HL-60 (cell line): ENCODE results near the gene PBX1.

Source experiments
- DNase-seq, 2 experiments: peaks; one replicate each; pipeline ENCODE4 v3.0.0-alpha.2; 2010 to 2020; ENCODE audit warnings: low read depth in 1 of 2, low spot score in 1 of 2
- H3K27ac ChIP-seq: fragments of 250-450 bp; sonication (Bioruptor Pico); replicated peaks from 2 replicates; pipeline ENCODE4 v1.5.1; 2020; ENCODE audit warnings: mild to moderate bottlenecking, moderate library complexity
- H3K27me3 ChIP-seq: fragments of 250-450 bp; sonication (Bioruptor Pico); 2 replicates; pipeline ENCODE4 v1.5.1; 2021; ENCODE audit warnings: mild to moderate bottlenecking, moderate library complexity; ENCODE audit not compliant: insufficient read depth, poor library complexity, severe bottlenecking
- H3K4me3 ChIP-seq: replicated peaks from 2 replicates; pipeline ENCODE4 v1.5.1; 2011; ENCODE audit warnings: mild to moderate bottlenecking, control low read depth, low read length; ENCODE audit not compliant: insufficient read depth
- GABPA ChIP-seq: IDR thresholded peaks from 2 replicates; pipeline ENCODE4 v1.6.1; 2012; ENCODE audit warnings: low read depth
- POLR2AphosphoS5 ChIP-seq: IDR thresholded peaks from 2 replicates; pipeline ENCODE4 v1.6.1; 2012; ENCODE audit warnings: low read depth
- SPI1 ChIP-seq: IDR thresholded peaks from 2 replicates; pipeline ENCODE4 v1.6.1; 2012; ENCODE audit warnings: low read depth, mild to moderate bottlenecking, borderline replicate concordance
- TF ChIP-seq, protein P1 (sequence below): IDR thresholded peaks from 2 replicates; pipeline ENCODE4 v1.6.1; 2012; ENCODE audit warnings: low read depth; ENCODE audit not compliant: insufficient replicate concordance
- TF ChIP-seq, protein P2 (sequence below): IDR thresholded peaks from one replicate; pipeline ENCODE4 v1.5.1; 2011; ENCODE audit warnings: low read length, control low read depth, inconsistent platforms; ENCODE audit not compliant: insufficient read depth

PBX1 gene

DNA sequence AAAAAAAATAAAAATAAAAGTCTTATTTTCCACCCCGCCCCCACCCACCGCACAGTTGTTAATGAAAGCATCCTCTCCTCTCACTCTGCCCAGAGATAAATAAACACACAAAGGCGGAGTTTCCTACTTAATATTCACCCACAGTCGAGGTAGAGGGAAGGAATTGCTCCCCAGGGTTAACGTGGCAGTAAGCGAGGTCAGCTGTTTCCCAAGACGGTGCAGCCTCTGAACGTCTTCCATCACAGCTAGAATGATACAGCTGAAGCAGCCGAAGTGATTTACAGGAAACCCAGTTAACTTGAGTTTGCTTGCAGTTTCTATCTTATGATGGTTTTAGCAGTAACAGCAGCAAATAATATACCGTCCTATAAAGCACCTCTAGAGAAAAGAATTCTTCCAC, 283.9 kb downstream of the PBX1 start:
- Histone ChIP-seq H3K27me3 (no peaks in the 10 kb centered on the region), H3K4me3 (no peak overlapping the region), H3K27ac (no peak overlapping the region)
- TF ChIP-seq, protein P1, sequence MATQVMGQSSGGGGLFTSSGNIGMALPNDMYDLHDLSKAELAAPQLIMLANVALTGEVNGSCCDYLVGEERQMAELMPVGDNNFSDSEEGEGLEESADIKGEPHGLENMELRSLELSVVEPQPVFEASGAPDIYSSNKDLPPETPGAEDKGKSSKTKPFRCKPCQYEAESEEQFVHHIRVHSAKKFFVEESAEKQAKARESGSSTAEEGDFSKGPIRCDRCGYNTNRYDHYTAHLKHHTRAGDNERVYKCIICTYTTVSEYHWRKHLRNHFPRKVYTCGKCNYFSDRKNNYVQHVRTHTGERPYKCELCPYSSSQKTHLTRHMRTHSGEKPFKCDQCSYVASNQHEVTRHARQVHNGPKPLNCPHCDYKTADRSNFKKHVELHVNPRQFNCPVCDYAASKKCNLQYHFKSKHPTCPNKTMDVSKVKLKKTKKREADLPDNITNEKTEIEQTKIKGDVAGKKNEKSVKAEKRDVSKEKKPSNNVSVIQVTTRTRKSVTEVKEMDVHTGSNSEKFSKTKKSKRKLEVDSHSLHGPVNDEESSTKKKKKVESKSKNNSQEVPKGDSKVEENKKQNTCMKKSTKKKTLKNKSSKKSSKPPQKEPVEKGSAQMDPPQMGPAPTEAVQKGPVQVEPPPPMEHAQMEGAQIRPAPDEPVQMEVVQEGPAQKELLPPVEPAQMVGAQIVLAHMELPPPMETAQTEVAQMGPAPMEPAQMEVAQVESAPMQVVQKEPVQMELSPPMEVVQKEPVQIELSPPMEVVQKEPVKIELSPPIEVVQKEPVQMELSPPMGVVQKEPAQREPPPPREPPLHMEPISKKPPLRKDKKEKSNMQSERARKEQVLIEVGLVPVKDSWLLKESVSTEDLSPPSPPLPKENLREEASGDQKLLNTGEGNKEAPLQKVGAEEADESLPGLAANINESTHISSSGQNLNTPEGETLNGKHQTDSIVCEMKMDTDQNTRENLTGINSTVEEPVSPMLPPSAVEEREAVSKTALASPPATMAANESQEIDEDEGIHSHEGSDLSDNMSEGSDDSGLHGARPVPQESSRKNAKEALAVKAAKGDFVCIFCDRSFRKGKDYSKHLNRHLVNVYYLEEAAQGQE, result no peak
- TF ChIP-seq GABPA, result no peak
- TF ChIP-seq SPI1, result no peak
- no peak for TF ChIP-seq POLR2AphosphoS5
- TF ChIP-seq, protein P2, sequence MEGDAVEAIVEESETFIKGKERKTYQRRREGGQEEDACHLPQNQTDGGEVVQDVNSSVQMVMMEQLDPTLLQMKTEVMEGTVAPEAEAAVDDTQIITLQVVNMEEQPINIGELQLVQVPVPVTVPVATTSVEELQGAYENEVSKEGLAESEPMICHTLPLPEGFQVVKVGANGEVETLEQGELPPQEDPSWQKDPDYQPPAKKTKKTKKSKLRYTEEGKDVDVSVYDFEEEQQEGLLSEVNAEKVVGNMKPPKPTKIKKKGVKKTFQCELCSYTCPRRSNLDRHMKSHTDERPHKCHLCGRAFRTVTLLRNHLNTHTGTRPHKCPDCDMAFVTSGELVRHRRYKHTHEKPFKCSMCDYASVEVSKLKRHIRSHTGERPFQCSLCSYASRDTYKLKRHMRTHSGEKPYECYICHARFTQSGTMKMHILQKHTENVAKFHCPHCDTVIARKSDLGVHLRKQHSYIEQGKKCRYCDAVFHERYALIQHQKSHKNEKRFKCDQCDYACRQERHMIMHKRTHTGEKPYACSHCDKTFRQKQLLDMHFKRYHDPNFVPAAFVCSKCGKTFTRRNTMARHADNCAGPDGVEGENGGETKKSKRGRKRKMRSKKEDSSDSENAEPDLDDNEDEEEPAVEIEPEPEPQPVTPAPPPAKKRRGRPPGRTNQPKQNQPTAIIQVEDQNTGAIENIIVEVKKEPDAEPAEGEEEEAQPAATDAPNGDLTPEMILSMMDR, result no peak
- DNase-seq, result no peak

DNA sequence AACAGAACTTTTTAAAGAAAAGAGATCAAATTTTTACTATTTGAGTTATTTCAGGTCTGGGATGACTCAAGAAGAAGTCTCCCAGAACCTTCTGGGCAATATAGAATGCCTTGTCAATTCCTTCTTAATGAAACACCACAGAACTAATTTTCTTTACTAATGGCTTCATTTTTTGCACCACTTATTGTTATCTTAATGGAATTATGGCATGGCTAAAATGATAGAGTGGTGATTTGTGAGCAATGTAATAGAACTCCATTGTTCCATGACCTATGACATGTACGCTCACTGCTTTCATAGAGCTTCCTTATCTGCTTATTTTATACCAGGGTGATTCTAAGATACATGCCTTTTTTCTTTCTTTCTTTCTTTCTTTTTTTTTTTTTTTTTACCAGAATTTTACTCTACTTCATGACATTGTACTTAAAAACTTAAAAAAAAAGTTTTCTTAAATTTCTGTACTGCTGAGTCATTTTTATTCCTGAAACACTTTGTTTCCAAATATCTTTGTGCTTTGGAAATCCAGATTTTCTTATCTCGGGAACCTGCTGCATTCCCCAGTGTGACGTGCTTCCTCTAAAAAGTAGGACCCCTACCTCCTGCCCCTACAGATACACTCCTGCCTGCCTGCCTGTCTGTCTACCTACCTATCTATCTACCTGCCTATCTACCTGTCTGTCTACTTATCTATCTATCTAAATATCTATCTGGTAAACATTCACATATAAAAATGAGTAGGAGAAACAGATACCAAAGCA, 284.9 kb downstream of the PBX1 start:
- TF ChIP-seq POLR2AphosphoS5 (no peak), SPI1 (no peak), GABPA (no peak)
- TF ChIP-seq, protein P2, result no peak
- TF ChIP-seq, protein P1, result no peak
- Histone ChIP-seq H3K4me3 (no peak overlapping the region), H3K27me3 (no peaks in the 10 kb centered on the region), H3K27ac (no peak overlapping the region)
- no peak for DNase-seq

DNA sequence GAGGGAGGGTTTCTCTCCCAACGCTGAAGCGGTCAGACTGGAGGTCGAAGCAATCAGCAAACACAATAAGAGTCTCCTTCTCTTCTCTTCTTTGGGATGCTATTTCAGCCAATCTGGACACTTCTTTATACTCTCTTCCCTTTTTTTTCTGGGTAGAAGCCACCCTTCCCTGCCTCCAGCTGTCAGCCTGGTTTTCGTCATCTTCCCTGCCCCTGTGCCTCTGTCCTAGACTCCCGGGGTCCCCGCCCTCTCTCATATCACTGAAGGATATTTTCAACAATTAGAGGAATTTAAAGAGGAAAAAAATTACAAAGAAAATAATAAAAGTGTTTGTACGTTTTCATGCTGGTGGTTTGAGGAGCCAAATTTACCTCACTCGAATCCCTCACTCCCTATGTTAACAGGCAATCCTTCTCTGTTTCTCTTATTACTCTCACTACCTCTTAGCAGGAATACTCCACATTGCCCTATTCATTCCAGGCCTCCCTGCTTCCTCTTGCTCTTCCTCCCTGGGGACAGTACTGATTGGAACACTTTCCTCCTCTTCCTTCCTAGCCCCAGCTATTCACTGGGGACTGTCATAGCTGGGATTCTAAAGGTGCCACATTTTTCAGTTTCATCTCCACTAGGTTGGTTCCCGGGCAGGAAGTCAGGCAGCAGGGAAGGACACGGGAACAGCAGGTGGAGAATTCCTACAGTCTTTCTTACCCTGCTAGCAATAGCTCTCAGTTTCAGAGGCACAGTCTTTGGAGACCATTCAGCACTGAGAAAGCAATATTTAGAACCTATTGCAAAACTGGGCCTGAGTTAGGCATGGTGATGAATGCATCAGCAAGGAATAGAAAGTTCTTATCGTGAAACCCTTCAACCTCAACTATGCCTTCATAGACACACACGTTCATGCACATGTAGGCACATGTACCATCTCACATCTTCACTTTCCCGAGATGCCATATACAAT, 288.0 kb downstream of the PBX1 start:
- TF ChIP-seq, protein P1, result no peak
- TF ChIP-seq GABPA (no peak), POLR2AphosphoS5 (no peak)
- TF ChIP-seq, protein P2, result no peak
- no peak for DNase-seq
- Histone ChIP-seq H3K27ac (no peak overlapping the region), H3K4me3 (no peak overlapping the region), H3K27me3 (no peaks in the 10 kb centered on the region)
